T-helper 9 cell (primary cell): ENCODE results near the gene MAD1L1.

Experiments
- DNase-seq: peaks from one replicate; pipeline ENCODE4 v3.0.0-alpha.2; 2020

The MAD1L1 gene

GRCh38 chr7:2053395-2053794 is 179.3 kb downstream of the MAD1L1 start:
- DNase-seq, result no peak

- DNase-seq, result no peak
These were observed 180.1 kb downstream of the MAD1L1 start for GRCh38 chr7:2052657-2053048.

GRCh38 chr7:2051707-2052656 is 180.8 kb downstream of the MAD1L1 start:
- DNase-seq, result no peak

GRCh38 chr7:2050511-2050866 is 182.3 kb downstream of the MAD1L1 start:
- no peak for DNase-seq

GRCh38 chr7:2049782-2050510 is 182.8 kb downstream of the MAD1L1 start:
- no peak for DNase-seq

GRCh38 chr7:2049111-2049781 is 183.5 kb downstream of the MAD1L1 start:
- no peak for DNase-seq

- DNase-seq, result no peak
These were observed 184.2 kb downstream of the MAD1L1 start for GRCh38 chr7:2048531-2048930.

- no peak for DNase-seq
These were observed 184.7 kb downstream of the MAD1L1 start for GRCh38 chr7:2048006-2048405.

GRCh38 chr7:2046581-2047565 is 185.9 kb downstream of the MAD1L1 start:
- no peak for DNase-seq

- no peak for DNase-seq
These were observed 187.0 kb downstream of the MAD1L1 start for GRCh38 chr7:2045559-2046405.

- DNase-seq, result no peak
These were observed 187.8 kb downstream of the MAD1L1 start for GRCh38 chr7:2044883-2045471.

- DNase-seq, result no peak
These were observed 188.3 kb downstream of the MAD1L1 start for GRCh38 chr7:2044311-2044882.

- no peak for DNase-seq
These were observed 189.3 kb downstream of the MAD1L1 start for GRCh38 chr7:2043316-2044039.

- no peak for DNase-seq
These were observed 190.1 kb downstream of the MAD1L1 start for GRCh38 chr7:2042650-2043049.

GRCh38 chr7:2041496-2042367 is 191.0 kb downstream of the MAD1L1 start:
- no peak for DNase-seq

GRCh38 chr7:2040893-2041270 is 191.9 kb downstream of the MAD1L1 start:
- DNase-seq, result no peak

- no peak for DNase-seq
These were observed 192.4 kb downstream of the MAD1L1 start for GRCh38 chr7:2040201-2040892.
